Gastrocnemius medialis (tissue), 4 donors: ENCODE results near the gene GPR89A. TPM values are rescaled to one million over a fixed set of nuclear protein-coding genes. Genes with fewer than 3 reads are reported as not detected.

Experiments used
- ATAC-seq, 2 donors: fragments of 150-250 bp; one replicate each; pipeline ENCODE4 v1.9.1; 2016
- DNase-seq, 2 donors: peaks; one replicate each; pipeline ENCODE4 v3.0.0-alpha.2; 2019
- H3K27ac ChIP-seq, 4 donors: fragments of 200-600 bp; sonication (generic); 1 replicate in 1 of 4; 2 replicates in 3 of 4; pipeline ENCODE4 v1.5.1; 2016 to 2018; ENCODE audit warnings: mild to moderate bottlenecking in 2 of 4, moderate library complexity in 1 of 4
- H3K27me3 ChIP-seq, 3 donors: fragments of 200-600 bp; sonication (generic) in 2 of 3; 1 replicate in 1 of 3; 2 replicates in 2 of 3; pipeline versions ENCODE4 v1.5.1 to v1.6.0; 2016 to 2019; ENCODE audit warnings: mild to moderate bottlenecking in 1 of 3, moderate library complexity in 1 of 3
- H3K36me3 ChIP-seq, 2 donors: fragments of 200-600 bp; sonication (generic) in 1 of 2; one replicate each; pipeline ENCODE4 v1.5.1; 2017 to 2018
- H3K4me1 ChIP-seq, 2 donors: fragments of 200-600 bp; sonication (generic) in 1 of 2; one replicate each; pipeline ENCODE4 v1.5.1; 2016 to 2017; ENCODE audit warnings: mild to moderate bottlenecking in 2 of 2
- H3K4me3 ChIP-seq, 4 donors: fragments of 200-600 bp; sonication (generic) in 3 of 4; 1 replicate in 1 of 4; 2 replicates in 3 of 4; pipeline ENCODE4 v1.5.1; 2016 to 2019; ENCODE audit warnings: mild to moderate bottlenecking in 2 of 4
- H3K9me3 ChIP-seq, 3 donors: fragments of 200-600 bp; sonication (generic) in 2 of 3; 1 replicate in 1 of 3; 2 replicates in 2 of 3; pipeline ENCODE4 v1.5.1; 2016 to 2019
- POLR2A ChIP-seq, 2 donors: fragments of 450-650 bp; IDR thresholded peaks; one replicate each; pipeline ENCODE4 v1.6.1; 2017; ENCODE audit warnings: antibody characterized with exemption in 2 of 2, mild to moderate bottlenecking in 2 of 2, moderate library complexity in 2 of 2
- in situ Hi-C, 4 donors: fragments of 200-750 bp; cut with MboI; loops; one replicate each; pipeline versions ENCODE4 v1.15.0 to v1.8.0; 2017; ENCODE audit warnings: low sequenced_read_pairs in 4 of 4
- intact Hi-C: fragments of 100-400 bp; cut with DNase I; formaldehyde crosslinking; loops from one replicate; pipeline ENCODE4 v1.15.1; 2023; ENCODE audit warnings: low total_unique reads
- total RNA-seq, 4 donors: library from RNA; depleted of rRNA; stranded (reverse); fragments of >200 nt; gene quantifications; one replicate each; pipeline versions ENCODE4 v1.1.0 to v1.2.3, GENCODE V29; 2016
- TF ChIP-seq, protein P1 (sequence below), 5 experiments: fragments of 450-650 bp in 3 of 5; fragments of 200-600 bp in 2 of 5; sonication (generic) in 2 of 5; IDR thresholded peaks in 4 of 5; conservative IDR thresholded peaks in 1 of 5; 1 replicate in 4 of 5; 2 replicates in 1 of 5; pipeline ENCODE4 v1.5.1; 2016 to 2019; ENCODE audit warnings: antibody characterized with exemption in 5 of 5, mild to moderate bottlenecking in 3 of 5, moderate library complexity in 3 of 5

Gene GPR89A
- total RNA-seq, 4 donors from 2014 or later: 9.0 to 27.0 (median 19.4) TPM

GRCh38 chr1:145702052-145702451 lies 94.3 kb downstream of the GPR89A start:
- in situ Hi-C loops: no loop called here
- no peak overlapping the region for H3K27ac ChIP-seq
- no peak for ATAC-seq

DNA sequence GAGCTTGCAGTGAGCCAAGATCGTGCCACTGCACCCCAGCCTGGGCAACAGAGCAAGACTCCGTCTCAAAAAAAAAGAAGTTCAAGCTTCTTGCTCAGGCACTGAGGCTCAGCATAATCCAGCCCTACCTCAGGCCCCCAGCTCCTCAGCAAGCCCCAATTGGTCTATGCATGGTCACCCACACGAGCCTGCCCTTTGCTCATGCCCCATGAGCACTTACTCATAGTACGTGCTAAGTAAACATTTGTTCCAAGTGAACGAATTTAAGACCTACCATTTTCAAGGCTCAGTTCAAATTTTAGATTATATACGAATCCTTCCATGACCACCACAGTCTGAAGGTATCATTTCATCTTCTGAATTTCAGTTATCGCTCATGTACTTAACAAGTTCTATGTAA lies 95.0 kb downstream of the GPR89A start:
- intact Hi-C loops (no loop called here), in situ Hi-C loops (no loop called here)
- Histone ChIP-seq H3K4me1 (no peaks in the 10 kb centered on the region), H3K4me3 (no peak overlapping the region), H3K27me3 (no peaks in the 10 kb centered on the region), H3K36me3 (no peaks in the 10 kb centered on the region), H3K9me3 (no peaks in the 10 kb centered on the region), H3K27ac (no peak overlapping the region)
- TF ChIP-seq POLR2A (IDR thresholded peaks at IDR 0.05): no peak
- DNase-seq (no peak), ATAC-seq (no peak)

More at GRCh38 chr1:145702052-145702451, 94.3 kb downstream of the GPR89A start:
- Histone ChIP-seq H3K4me1 (no peaks in the 10 kb centered on the region), H3K9me3 (no peaks in the 10 kb centered on the region), H3K27me3 (no peaks in the 10 kb centered on the region), H3K36me3 (no peaks in the 10 kb centered on the region), H3K4me3 (no peak overlapping the region)
- intact Hi-C loops: no loop called here
- TF ChIP-seq POLR2A (IDR thresholded peaks at IDR 0.05): no peak
- TF ChIP-seq, protein P1, sequence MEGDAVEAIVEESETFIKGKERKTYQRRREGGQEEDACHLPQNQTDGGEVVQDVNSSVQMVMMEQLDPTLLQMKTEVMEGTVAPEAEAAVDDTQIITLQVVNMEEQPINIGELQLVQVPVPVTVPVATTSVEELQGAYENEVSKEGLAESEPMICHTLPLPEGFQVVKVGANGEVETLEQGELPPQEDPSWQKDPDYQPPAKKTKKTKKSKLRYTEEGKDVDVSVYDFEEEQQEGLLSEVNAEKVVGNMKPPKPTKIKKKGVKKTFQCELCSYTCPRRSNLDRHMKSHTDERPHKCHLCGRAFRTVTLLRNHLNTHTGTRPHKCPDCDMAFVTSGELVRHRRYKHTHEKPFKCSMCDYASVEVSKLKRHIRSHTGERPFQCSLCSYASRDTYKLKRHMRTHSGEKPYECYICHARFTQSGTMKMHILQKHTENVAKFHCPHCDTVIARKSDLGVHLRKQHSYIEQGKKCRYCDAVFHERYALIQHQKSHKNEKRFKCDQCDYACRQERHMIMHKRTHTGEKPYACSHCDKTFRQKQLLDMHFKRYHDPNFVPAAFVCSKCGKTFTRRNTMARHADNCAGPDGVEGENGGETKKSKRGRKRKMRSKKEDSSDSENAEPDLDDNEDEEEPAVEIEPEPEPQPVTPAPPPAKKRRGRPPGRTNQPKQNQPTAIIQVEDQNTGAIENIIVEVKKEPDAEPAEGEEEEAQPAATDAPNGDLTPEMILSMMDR (IDR thresholded peaks at IDR 0.05 in 4 of 5, conservative IDR thresholded peaks at IDR 0.05 in 1 of 5): no peak
- no peak for DNase-seq

DNA sequence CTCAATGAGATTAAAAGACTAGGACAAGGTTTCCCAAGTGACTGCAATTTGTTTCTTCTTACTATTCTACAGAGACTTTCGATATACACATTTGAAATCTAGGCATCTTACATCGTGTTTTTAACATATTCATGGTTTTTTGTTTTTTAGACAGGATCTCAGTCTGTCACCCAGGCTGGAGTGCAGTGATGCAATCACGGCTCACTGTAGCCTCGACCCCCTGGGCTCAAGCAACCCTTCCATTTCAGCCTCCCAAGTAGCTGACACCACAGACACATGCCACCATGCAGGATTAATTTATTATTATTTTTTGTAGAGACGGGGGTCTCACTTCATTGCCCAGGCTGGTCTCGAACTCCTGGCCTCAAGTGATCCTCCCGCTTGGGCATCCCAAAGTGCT lies 97.8 kb downstream of the GPR89A start:
- intact Hi-C loops (no loop called here), in situ Hi-C loops (no loop called here)
- Histone ChIP-seq H3K27ac (no peak overlapping the region), H3K27me3 (no peaks in the 10 kb centered on the region), H3K4me3 (no peak overlapping the region), H3K4me1 (no peaks in the 10 kb centered on the region), H3K36me3 (no peaks in the 10 kb centered on the region), H3K9me3 (no peaks in the 10 kb centered on the region)
- DNase-seq: no peak
- no peak for TF ChIP-seq POLR2A (IDR thresholded peaks at IDR 0.05)
- ATAC-seq: no peak

DNA sequence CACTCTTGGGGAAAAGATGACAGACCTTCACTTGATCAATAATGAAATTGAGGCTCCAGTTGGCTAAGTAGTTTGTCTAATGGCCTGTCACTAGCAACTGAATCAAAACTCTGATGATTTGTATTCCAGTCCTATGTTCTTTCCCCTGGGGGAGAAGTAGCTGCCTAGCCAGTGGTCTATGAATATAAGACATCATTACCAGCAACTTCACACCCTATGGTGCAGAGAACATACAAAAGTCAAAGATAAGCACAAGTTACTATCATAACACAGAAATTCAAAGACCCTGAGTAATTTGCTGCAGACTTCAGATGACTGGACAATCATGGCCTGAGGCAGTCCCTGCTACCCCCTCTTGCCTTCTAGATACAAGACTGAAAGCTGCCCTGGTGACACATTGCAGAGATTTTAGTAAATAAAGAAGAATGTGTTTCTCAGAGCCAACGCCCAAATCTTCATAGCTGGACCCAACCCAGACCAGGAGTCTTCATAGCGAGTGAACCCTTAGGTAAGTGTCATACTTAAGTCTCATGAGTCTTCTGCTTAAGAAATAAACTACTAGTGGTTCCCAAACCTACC lies 98.4 kb downstream of the GPR89A start:
- no peak overlapping the region for H3K27ac ChIP-seq
- no peaks in the 10 kb centered on the region for H3K9me3 ChIP-seq
- H3K4me3 ChIP-seq: no peak overlapping the region
- H3K27me3 ChIP-seq: no peaks in the 10 kb centered on the region
- ATAC-seq (no peak), DNase-seq (no peak)
- intact Hi-C loops: no loop called here
- H3K4me1 ChIP-seq: no peaks in the 10 kb centered on the region
- in situ Hi-C loops: no loop called here
- TF ChIP-seq, protein P1 (IDR thresholded peaks at IDR 0.05 in 4 of 5, conservative IDR thresholded peaks at IDR 0.05 in 1 of 5): no peak
- no peak for TF ChIP-seq POLR2A (IDR thresholded peaks at IDR 0.05)
- H3K36me3 ChIP-seq: no peaks in the 10 kb centered on the region

DNA sequence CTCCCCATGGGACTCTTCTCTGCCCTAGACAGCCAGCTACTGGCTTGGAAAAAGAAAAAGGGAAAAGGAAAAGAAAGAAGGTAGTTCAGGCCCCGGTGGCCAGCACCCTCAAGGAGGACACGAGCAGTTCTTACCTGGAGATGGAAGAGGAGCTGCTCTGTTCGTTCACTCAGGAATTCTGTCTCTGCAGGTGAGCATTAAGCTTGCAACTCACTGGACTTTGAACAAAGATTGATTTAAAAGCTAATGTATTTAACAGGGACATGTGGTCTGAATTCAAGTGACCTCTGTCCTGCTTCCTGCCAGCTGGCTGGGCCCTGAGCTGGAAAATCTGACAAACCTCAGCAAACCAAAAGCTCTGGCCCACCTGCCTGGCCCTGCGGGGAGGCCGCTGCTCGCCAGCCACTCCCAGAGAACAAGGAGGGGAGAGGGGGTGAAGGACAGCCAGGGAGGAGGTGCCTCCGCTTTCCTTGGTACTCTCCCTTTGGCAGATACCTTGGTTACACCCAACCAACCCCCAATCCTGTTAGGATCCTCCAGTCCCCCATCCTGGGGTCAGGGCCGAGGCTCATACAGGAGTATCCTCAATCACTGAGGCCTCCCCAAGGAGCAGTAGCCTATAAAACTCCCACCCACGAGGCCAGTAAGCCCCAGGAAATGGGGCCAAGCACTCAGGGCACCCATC lies 99.5 kb downstream of the GPR89A start, which contains the start of gene PDZK1:
TSS of gene PDZK1 (minus strand) at position 186 of the 685 bp plus-strand sequence. CDS start 19,347 bp downstream, outside the sequence.
- no peak for DNase-seq
- in situ Hi-C loops (no loop called here), intact Hi-C loops (no loop called here)
- no peaks in the 10 kb centered on the region for H3K27me3 ChIP-seq
- no peak within 1 kb of the TSS for H3K27ac ChIP-seq
- ATAC-seq: no peak
- H3K9me3 ChIP-seq: no peaks in the 10 kb centered on the region
- no peak for TF ChIP-seq POLR2A (IDR thresholded peaks at IDR 0.05)
- TF ChIP-seq, protein P1 (IDR thresholded peaks at IDR 0.05 in 4 of 5, conservative IDR thresholded peaks at IDR 0.05 in 1 of 5): no peak
- H3K4me1 ChIP-seq: no peaks in the 10 kb centered on the region
- H3K36me3 ChIP-seq: no peaks in the 10 kb centered on the region
- no peak within 1 kb of the TSS for H3K4me3 ChIP-seq
